Mucosa of gallbladder (tissue), 1 donor: ENCODE data around the gene S100A14. TPM values are rescaled to one million over a fixed set of nuclear protein-coding genes. Genes with fewer than 3 reads are reported as not detected.
"Not testable (repeated sequence)": the region's sequence is repeated elsewhere in the genome, so short reads cannot be mapped to it uniquely, and the experiment has no call there.

Experiments
- DNase-seq: peaks from one replicate; pipeline ENCODE4 v3.0.0-alpha.2; 2020; ENCODE audit warnings: low spot score
- total RNA-seq: library from RNA; stranded (reverse); gene quantifications from one replicate; pipeline ENCODE4 v1.2.1, GENCODE V29; 2021
- donor health status: DM: no; HTN: no; CAD: no.

S100A14 gene
- total RNA-seq, 1 donor from 2014 or later: 56.9 TPM

GRCh38 chr1:153587314-153587713 is 28.8 kb downstream of the S100A14 start:
- DNase-seq: no peak

DNA sequence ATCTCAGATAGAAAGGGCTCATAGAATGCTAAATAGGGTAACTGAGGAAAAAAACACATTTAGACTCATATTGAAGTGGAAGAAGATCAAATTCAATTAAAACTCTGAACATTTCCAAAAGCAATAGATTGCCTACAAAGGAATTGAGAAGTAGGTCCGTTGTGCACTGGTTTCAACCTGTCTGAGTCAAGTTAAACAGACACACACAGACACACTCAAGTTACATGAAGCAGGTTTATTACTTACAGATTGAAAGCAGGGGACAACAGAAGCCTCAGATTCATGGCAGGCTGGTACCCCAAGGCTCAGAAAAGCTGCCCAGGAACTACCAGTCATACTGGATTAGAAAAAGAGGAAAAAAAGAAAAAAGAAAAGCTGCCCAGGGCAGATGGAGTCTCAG is 29.8 kb downstream of the S100A14 start:
- DNase-seq: no peak

GRCh38 chr1:153585006-153585405 is 31.1 kb downstream of the S100A14 start:
- no peak for DNase-seq

- DNase-seq: no peak
Measured at GRCh38 chr1:153583976-153584375, 32.1 kb downstream of the S100A14 start.

- not testable (repeated sequence) for DNase-seq
Measured at GRCh38 chr1:153583514-153583913, 32.6 kb downstream of the S100A14 start.

DNA sequence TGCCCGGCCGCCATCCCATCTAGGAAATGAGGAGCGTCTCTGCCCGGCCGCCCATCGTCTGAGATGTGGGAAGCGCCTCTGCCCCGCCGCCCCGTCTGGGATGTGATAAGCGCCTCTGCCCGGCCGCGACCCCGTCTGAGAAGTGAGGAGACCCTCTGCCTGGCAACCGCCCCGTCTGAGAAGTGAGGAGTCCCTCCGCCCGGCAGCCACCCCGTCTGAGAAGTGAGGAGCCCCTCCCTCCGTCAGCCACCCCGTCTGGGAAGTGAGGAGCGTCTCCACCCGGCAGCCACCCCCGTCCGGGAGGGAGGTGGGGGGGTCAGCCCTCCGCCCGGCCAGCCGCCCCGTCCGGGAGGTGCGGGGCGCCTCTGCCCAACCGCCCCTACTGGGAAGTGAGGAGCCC is 33.3 kb downstream of the S100A14 start:
- DNase-seq: not testable (repeated sequence)

DNA sequence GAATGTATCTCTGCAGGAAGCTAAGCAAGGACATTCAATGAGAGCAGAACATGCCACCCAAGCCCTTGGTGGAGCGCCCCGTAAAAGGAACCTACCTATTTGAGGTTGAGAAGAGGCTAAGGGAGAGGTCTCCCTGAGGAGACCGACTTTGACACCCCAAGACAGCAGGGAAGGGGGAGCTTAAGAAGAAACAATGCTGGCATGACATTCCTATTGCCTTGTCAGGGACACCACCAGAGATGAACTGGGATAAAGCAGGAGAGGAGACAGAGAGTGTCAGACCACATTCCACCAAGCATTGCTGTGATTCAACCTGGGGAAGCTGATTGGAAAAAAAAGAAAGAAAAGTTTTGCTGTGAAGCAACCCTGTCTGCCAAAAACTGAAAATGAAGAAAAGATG is 37.2 kb downstream of the S100A14 start:
- no peak for DNase-seq

GRCh38 chr1:153578490-153578889 is 37.6 kb downstream of the S100A14 start:
- no peak for DNase-seq

DNA sequence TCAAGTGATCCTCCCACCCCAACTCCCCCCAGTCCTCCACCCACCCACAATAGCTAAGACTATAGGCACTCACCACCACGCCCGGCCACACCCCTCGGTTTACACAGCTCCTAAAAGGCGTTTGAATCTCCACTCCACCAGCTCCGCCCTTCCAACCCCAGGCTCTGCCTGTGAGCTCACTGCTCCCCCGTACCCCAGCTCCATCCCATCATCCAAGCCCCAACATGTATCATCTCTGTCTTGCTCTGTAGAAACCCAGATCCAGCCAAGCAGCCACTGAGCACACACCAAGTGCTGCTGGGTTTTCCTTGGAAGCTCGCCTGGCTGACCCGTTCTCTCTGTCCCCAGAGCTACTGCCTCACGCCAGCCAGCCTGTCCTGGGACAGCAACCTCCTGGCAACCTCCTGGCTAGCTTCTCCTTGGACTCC is 38.5 kb downstream of the S100A14 start:
- DNase-seq: no peak

DNA sequence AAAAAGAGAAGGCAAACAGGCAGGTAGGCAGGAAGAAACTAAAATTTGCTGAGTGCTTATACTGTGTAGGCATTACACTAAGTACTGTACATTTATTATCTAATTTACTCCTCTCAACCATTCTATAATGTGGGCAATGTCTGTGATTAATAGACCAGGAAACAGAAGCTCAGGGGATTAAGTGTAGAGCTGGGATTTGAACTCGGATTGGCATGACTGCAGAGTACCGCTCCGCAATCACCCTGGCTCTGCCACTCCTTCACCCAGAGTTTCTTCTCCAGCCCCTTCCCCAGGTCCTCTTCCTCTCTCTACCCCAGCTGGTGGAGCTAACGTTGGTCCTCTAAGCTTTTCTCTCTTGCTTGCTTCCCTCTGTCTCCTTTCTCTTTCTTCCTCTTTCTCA is 39.0 kb downstream of the S100A14 start:
- no peak for DNase-seq

GRCh38 chr1:153575497-153575896 is 40.6 kb downstream of the S100A14 start:
- not testable (repeated sequence) for DNase-seq

DNA sequence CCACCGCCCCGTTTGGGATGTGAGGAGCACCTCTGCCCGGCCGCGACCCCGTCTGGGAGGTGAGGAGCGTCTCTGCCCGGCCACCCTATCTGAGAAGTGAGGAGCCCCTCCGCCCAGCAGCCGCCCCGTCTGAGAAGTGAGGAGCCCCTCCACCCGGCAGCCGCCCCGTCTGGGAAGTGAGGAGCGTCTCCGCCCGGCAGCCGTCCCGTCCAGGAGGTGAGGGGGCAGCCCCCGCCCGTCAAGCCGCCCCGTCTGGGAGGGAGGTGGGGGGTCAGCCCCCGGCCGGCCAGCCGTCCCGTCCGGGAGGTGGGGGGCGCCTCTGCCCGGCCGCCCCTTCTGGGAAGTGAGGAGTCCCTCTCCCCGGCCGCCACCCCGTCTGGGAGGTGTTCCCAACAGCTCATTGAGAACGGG is 41.0 kb downstream of the S100A14 start:
- DNase-seq: not testable (repeated sequence)

GRCh38 chr1:153573351-153573750 is 42.8 kb downstream of the S100A14 start:
- DNase-seq: no peak

DNA sequence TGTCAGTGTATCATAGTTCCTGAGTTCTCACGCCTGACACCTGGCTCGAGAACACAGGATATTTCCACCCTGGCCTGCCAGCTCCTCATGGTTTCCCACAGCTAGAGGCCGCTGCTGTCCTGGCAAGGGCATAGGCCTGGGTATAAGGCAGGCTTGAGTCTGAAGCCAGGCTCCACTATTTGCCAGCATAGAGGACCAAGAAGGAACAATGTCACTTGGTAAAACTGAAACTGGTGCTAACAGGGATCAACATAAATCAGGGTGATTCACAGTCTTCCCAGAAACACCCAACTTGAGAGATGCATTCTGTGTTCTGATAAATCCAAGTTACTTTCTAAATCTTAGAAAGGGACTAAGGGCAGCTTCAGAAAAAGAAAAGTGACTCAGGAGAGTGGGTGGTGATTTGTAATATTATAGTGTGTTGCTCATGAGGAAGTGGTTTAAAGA is 43.5 kb downstream of the S100A14 start:
- DNase-seq: peak; percentile 87

- DNase-seq: no peak
Measured at GRCh38 chr1:153571706-153572105, 44.4 kb downstream of the S100A14 start.

- no peak for DNase-seq
Measured at GRCh38 chr1:153570874-153571273, 45.3 kb downstream of the S100A14 start.

GRCh38 chr1:153569465-153569864 is 46.7 kb downstream of the S100A14 start:
- no peak for DNase-seq

GRCh38 chr1:153568367-153569099 is 47.6 kb downstream of the S100A14 start:
- peak; percentile 89 for DNase-seq

- no peak for DNase-seq
Measured at GRCh38 chr1:153567621-153568366, 48.3 kb downstream of the S100A14 start.

DNA sequence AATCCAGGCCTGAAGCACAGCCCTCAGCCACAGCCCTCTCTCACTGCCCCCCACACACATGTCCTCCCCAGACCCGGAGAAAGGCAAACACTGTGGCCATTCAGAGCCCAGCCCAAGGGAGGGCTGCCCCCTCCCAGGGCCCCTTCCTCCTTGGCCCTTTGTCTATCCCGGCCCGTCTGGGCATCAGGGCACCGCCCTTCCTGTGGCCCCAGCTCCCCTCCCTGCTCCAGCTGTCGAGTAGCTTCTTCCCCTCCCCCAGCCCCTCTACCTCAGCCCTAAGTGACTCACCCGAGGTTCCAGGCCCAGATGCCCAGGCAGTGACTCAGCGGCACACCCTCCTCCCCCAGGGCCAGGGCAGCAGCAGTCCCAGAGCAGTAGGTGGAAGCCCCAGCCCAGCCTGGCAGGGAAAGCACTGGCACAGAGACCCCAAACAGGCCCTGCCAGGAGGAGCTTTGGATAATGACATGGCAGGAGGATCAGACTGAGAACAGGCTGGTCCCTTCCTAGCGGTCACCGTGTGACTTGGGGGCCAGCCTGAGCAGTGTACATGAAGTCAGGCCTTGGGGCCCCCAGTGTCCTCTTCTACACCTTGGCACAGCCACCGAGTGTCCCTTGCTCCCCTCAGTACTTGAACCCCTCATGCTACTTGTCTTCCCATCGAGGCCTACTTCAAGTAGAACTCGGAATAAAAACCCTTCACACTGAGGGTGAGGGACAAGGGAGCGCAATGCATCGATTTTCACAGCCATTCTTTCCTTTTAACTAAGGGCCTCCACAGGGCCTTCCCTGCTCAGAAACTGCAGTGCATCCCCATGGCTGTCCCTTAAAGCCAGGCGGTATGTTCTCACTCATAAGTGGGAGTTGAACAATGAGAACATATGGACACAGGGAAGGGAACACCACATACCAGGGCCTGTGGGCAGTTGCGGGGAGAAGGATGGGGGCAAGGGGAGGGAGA is 49.4 kb downstream of the S100A14 start:
- DNase-seq: peak; percentile 96

DNA sequence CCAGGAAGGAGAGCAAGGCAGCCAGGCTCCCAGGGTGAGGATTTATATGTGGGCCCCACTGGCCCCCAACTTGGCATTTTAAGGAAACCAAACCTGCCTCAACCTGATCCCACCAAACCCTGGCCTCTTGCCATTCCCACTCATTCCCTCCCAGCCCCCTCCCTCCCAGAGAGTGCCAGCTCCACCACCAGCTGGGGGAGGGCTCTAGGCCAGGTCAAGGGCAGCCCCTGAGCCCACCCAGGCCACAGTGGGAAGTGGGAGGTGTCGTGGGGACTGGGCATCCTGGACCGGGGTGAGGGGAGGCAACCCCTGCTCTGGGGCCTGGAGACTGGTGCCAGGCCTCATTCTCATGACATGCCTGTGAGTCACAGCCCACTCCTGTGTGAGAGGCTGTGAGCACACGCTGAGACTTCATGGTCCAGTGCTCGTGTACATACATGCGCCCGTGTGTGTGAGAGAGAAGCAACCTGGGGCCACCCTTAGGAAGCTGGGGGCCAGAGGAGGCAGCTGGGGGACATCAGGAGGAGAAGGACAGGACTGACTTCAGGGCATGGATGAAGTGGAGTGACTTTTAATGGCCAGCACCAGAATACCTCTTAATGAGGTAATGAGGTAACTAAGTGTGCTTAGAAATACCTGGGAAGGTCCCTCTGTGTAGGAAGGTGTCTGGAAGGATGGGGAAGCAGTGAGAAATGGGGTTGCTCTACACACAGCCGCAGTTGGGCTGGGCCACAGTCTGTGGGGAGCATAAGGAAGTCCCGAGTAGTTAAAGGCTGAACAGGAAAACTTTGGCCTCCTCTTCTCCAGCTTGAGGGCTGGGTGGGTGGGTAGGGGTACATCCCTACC is 50.4 kb downstream of the S100A14 start, which contains the start of gene S100A2:
Gene S100A2, minus strand, starts transcription at position 316 of the 846 bp plus-strand sequence. CDS start 1,967 bp downstream, outside the sequence.
- DNase-seq: no peak
